NCI-H2081 (cell line): ENCODE data around the gene ACOX3.
"Not testable (repeated sequence)": the region's sequence is repeated elsewhere in the genome, so short reads cannot be mapped to it uniquely, and the experiment has no call there.

ENCODE experiments used
- DNase-seq, 2 experiments: peaks; one replicate each; lab custom pipeline; 2025; lab: John Stamatoyannopoulos, UW

Gene ACOX3

GRCh38 chr4:8352368-8353157, 88.0 kb downstream of the ACOX3 start:
- no peak for DNase-seq

GRCh38 chr4:8351931-8352367, 88.6 kb downstream of the ACOX3 start:
- no peak for DNase-seq

GRCh38 chr4:8350841-8351461, 89.6 kb downstream of the ACOX3 start:
- no peak for DNase-seq

- DNase-seq: no peak
These were observed 90.2 kb downstream of the ACOX3 start for GRCh38 chr4:8350352-8350751.

- DNase-seq: no peak
These were observed 90.8 kb downstream of the ACOX3 start for GRCh38 chr4:8349664-8350236.

DNA sequence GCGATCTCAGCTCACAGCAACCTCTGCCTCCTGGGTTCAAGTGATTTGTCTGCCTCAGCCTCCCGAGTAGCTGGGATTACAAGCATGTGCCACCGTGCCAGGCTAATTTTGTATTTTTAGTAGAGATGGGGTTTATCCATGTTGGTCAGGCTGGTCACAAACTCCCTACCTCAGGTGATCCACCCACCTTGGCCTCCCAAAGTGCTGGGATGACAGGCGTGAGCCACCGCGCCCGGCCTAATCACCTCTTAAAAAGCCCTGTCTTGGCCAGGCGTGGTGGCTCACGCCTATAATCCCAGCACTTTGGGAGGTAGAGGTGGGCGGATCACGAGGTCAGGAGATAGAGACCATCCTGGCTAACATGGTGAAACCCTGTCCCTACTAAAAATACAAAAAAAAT, 91.3 kb downstream of the ACOX3 start:
- not testable (repeated sequence) for DNase-seq

GRCh38 chr4:8348071-8348470, 92.5 kb downstream of the ACOX3 start:
- DNase-seq: no peak

DNA sequence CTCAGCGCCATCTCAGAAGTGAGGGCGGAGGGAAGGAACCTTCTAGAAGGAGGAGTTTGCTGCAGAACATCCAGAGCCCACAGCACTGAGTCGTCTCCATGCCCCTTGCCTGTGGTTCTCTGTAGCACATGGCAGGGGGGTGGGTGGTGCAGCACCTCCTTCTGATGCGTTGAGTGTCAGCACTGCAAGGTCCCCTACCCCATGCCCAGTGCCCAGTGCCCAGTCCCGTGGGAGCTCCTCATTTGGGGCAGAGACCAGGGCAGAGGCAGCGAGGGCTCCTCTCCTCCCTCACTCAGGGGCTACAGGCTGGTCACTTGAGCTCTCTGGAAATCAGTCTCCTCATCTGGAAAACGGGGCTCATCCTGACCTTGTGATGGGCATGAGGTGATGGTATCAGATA, 92.9 kb downstream of the ACOX3 start:
- no peak for DNase-seq

DNA sequence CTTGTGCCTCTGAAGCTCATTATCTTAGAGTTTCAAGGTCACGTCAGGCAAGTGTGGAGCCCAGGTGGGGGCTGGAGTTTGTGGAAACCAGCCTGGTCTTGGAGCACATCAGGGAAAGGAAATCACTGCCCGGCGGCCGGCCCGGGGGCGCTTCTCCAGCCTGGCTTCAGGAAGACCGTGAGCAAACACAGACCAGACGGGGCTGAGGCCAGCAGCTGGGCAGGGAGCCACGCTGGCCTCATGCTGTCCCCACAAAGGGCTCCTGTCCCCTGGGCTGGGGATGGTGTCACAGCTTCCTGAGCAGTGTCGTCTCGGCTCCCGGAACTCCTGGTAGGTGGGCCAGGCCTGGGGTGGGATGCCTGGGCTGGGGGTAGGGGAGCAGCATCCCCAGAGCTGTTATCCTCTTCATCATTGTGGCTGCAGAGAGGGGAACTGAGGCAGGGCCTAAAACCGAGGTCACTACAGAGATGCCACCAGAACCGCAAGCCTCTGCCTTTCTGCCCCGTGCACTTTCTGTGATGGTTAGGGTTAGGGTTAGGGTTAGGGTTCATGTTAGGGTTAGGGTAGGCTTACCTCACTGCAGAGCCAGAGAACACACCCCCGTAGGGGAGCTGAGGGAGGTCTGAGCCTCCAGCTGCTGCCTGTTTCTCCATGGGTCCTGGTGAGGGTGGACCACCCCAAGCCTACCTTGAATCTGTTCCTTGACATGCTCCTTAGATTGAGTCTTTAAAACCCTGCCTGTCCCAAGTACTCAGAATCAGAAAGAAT, 93.5 kb downstream of the ACOX3 start:
- no peak for DNase-seq

GRCh38 chr4:8345946-8346814, 94.3 kb downstream of the ACOX3 start:
- no peak for DNase-seq

- DNase-seq: no peak
These were observed 95.2 kb downstream of the ACOX3 start for GRCh38 chr4:8345053-8345945.

DNA sequence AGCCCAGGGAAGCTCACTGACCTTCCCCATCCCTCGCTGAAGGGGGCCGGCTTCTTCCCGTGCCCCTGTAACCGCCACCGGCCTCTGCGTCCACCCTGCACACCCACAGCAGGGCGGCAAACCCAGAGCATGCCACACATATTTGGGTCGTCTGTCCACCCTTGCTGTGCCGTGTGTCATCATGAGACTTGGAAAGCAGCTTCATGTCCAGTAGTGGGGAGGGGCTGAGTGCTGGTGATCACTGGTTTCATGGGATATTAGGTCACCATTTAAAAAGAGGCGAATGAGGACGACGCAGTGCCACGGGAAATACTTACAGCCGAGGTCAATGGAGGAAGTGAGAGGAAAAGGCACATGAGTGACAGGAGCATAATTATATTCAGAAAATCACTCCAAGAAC, 96.1 kb downstream of the ACOX3 start:
- DNase-seq: no peak

DNA sequence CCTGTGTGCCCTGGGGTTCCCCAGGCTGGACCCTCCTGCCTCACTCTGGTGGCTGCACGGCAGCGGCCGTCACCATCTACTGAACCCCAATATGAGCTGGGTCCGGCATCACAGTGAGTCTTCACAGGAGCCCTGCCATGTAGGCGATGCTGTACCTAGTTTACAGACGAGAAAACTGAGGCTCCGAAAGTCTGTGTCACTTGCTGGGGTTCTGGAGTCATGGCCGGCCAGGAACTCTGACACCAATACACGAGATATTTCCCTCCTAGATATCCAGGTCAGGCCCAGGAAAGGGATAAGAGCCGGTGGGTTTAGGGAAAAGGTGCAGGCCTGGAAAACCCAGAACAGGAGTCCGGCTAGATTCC, 96.6 kb downstream of the ACOX3 start:
- no peak for DNase-seq

DNA sequence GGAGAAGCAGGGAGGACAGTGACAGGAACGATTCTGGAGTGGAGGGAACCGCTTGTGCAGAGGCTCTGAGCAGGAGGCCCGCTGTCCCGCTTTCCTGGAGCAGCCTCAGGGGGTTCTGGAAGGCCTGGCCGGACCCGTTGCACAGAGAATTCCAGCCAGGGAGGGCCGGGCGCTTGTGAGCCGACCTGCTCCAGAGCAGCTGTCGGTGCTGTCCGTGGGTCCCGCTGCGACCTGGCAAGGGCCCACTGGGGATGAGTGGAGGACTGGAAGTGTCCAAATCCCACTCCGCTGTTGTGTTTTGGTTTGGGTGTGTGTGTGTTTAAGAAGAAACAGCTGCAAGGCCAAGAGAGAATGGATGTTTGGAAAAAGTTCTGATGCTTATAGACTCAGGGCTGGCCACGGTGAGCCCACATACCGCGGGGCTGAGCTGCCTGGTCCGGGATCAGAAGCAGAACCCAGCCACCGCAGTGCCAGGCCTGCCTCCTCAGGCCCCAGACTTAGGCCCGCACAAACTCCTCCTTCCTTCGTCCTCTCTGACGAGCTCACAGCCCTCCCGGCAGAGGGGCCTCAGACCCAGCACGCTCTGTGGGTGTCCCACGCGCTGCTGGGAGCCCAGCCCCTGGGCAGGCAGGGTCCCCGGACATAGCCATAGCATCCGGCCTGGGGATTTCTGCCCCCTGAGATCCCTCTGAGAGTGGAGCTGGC, 97.1 kb downstream of the ACOX3 start:
- DNase-seq: no peak

DNA sequence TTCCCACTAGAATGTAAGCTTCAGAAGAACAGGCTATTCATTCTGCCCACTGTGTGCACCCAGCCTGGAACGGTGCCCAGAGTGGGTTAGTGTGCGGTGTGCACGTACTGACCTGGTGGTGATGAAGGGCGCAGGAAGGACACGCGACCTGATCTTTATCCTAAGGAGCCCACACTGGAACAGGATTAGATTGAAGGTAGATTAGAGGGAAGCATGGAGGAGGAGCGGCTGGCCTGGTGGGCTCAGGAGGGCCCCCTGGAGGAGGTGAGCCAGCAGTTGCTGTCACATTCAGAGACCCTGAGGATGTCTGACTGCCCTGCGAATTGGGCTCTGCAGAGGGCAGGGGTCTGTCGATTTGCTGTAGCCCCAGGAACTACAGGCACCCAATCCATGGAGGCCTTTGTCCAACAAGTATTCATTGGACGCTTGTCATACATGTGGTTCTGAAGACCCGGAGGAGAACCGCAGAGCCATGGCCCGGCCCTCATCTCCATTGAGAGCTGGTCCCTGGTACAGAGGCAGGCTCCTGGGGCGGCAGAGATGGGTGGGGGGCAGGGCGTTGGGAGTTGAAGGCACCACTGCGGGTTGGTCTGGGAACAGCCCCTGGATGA, 97.8 kb downstream of the ACOX3 start:
- no peak for DNase-seq

- no peak for DNase-seq
These were observed 98.8 kb downstream of the ACOX3 start for GRCh38 chr4:8341691-8342090.

- not testable (repeated sequence) for DNase-seq
These were observed 99.2 kb downstream of the ACOX3 start for GRCh38 chr4:8341281-8341680.

GRCh38 chr4:8340781-8341241, 99.7 kb downstream of the ACOX3 start:
- no peak for DNase-seq

GRCh38 chr4:8338351-8338961, 102.1 kb downstream of the ACOX3 start:
- no peak for DNase-seq
